Heart left ventricle (tissue), 13 donors: ENCODE results near the gene SLC34A3.

Experiments
- POLR2A ChIP-seq, 2 donors: fragments of 450-650 bp; IDR thresholded peaks; one replicate each; pipeline ENCODE4 v1.6.1; 2017; ENCODE audit warnings: antibody characterized with exemption in 2 of 2, mild to moderate bottlenecking in 2 of 2, moderate library complexity in 2 of 2
- TF ChIP-seq, protein P1 (sequence below), 12 donors: fragments of 200-600 bp; sonication (generic) in 4 of 12; IDR thresholded peaks; one replicate each; pipeline versions ENCODE4 v1.5.0 to v1.8.0; 2018 to 2022; ENCODE audit warnings: antibody characterized with exemption in 12 of 12, mild to moderate bottlenecking in 5 of 12
- donor health status: ischemic (EF 13 %, LVEDD 7.1; RV severe dilation, severe dysfunction).
- donor health status: DM: no; HTN: yes; CAD: no.
- donor health status: DM: no; HTN: no; CAD: no.
- donor health status: ischemic (EF 25% LVEDD 6.9; RV normal size, moderate dysfunction).
- donor health status: ischemic (EF 25% LVEDD 5.7; RV mildly dilated, moderate dysfunction).
- donor health status: ischemic (EF 35%, LVEDD 5.7; RV mildly dilated, moderate dysfunction).
- donor health status: nonischemic (EF 11% LVEDD 7.7; RV severe dilation, severe dysfunction).
- donor health status: DM: yes; HTN: yes; CAD: no.
- donor health status: PGD.
- donor health status: ischemic (EF 29% LVEDD 5.4; RV normal size, mild dysfunction).
- donor health status: nonischemic (EF 23%, LVEDD 6.1; RV moderate dilation, normal function).

DNA sequence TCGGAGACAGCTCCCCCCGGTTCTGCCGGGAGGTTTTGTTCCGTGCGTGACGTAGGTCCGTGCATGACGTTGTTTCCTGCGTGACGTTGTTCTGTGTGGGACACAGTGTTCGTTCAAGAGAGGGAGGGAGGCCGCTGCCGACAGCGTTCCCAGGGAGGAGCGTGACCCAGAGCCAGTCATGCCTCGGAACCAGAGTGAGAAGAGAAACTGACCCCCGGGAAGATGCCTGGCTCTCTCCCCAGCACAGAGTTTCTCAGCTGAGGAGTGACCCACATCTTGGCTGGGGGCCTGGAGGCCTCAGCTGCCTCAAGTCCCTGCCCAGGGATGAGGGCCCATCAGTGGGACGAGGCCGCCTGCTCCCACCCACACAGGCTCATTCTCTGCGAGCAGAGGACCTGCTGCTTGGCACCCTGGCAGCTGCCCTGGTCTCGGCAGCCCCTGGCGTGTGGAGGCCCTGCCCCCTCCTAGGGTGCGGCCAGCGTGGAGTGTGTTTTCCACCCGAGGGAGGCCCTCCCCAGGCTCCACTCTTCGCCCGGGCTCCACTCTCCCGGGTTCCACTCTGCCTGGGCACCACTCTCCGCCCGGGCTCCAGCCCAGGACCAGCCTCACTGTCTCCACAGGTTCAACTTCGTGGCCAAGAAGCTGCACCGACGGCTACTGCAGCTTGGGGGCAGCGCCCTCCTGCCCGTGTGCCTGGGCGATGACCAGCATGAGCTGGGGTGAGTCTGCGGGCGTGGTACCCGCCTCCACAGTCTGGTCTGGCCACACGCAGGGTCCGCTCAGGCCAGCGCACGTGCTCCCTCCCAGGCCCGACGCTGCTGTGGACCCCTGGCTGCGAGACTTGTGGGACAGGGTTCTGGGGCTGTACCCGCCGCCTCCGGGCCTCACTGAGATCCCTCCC lies 17.3 kb upstream of the SLC34A3 start:
- TF ChIP-seq, protein P1, sequence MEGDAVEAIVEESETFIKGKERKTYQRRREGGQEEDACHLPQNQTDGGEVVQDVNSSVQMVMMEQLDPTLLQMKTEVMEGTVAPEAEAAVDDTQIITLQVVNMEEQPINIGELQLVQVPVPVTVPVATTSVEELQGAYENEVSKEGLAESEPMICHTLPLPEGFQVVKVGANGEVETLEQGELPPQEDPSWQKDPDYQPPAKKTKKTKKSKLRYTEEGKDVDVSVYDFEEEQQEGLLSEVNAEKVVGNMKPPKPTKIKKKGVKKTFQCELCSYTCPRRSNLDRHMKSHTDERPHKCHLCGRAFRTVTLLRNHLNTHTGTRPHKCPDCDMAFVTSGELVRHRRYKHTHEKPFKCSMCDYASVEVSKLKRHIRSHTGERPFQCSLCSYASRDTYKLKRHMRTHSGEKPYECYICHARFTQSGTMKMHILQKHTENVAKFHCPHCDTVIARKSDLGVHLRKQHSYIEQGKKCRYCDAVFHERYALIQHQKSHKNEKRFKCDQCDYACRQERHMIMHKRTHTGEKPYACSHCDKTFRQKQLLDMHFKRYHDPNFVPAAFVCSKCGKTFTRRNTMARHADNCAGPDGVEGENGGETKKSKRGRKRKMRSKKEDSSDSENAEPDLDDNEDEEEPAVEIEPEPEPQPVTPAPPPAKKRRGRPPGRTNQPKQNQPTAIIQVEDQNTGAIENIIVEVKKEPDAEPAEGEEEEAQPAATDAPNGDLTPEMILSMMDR (IDR thresholded peaks at IDR 0.05), result no peak
- TF ChIP-seq POLR2A (IDR thresholded peaks at IDR 0.05), result no peak
